ENCODE data around the gene RBM39.
"Not testable (repeated sequence)": the region's sequence is repeated elsewhere in the genome, so short reads cannot be mapped to it uniquely, and the experiment has no call there.

The RBM39 gene

GRCh38 chr20:35723652-35724320 is 18.3 kb downstream of the RBM39 start:
- H3K27ac Mint-ChIP-seq: peak overlapping the region; percentile 43

DNA sequence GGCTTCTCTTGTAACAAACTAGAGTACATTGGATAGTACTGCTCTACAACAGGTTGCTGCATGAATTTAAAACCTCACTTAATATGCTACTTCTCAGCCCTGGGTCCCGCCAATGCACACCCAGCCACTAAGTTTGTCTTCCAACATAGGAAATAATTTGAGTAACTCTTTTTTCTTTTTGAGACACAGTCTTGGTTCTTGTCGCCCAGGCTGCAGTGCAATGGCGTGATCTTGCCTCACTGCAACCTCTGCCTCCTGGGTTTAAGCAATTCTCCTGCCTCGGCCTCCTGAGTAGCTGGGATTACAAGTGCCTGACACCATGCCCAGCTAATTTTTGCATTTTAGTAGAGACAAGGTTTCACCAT is 18.8 kb downstream of the RBM39 start:
- Mint-ChIP-seq H3K36me3 (peaks cover 100% of the 10 kb centered on the region), H3K4me1 (peaks cover 51% of the 10 kb centered on the region), H3K27ac (peak overlapping the region; percentile 43), H3K4me3 (peak overlapping the region; percentile 25)
- not testable (repeated sequence) for DNase-seq (ENCODE audit: low spot score in 2 of 2); ATAC-seq; H3K9me3 Mint-ChIP-seq

More at GRCh38 chr20:35723652-35724320, 18.3 kb downstream of the RBM39 start:
- not testable (repeated sequence) for H3K9me3 Mint-ChIP-seq; H3K4me3 Mint-ChIP-seq; DNase-seq (ENCODE audit: low spot score in 2 of 2); ATAC-seq
- Mint-ChIP-seq H3K4me1 (peaks cover 50% of the 10 kb centered on the region), H3K36me3 (peaks cover 100% of the 10 kb centered on the region)

- peaks cover 56% of the 10 kb centered on the region for H3K4me1 Mint-ChIP-seq
- no peak overlapping the region for H3K4me3 Mint-ChIP-seq
- H3K27ac Mint-ChIP-seq: peak overlapping the region; percentile 56
Observed at GRCh38 chr20:35721621-35722020, 20.4 kb downstream of the RBM39 start.

GRCh38 chr20:35721219-35721618 is 20.8 kb downstream of the RBM39 start:
- ATAC-seq: no peak
- DNase-seq (ENCODE audit: low spot score in 2 of 2): no peak
- Mint-ChIP-seq H3K4me1 (peaks cover 56% of the 10 kb centered on the region), H3K27ac (no peak overlapping the region), H3K9me3 (no peaks in the 10 kb centered on the region), H3K36me3 (peaks cover 100% of the 10 kb centered on the region), H3K4me3 (no peak overlapping the region)

More at GRCh38 chr20:35721621-35722020, 20.4 kb downstream of the RBM39 start:
- no peak for ATAC-seq
- peaks cover 100% of the 10 kb centered on the region for H3K36me3 Mint-ChIP-seq
- H3K9me3 Mint-ChIP-seq: no peaks in the 10 kb centered on the region
- DNase-seq (ENCODE audit: low spot score in 2 of 2): no peak

DNA sequence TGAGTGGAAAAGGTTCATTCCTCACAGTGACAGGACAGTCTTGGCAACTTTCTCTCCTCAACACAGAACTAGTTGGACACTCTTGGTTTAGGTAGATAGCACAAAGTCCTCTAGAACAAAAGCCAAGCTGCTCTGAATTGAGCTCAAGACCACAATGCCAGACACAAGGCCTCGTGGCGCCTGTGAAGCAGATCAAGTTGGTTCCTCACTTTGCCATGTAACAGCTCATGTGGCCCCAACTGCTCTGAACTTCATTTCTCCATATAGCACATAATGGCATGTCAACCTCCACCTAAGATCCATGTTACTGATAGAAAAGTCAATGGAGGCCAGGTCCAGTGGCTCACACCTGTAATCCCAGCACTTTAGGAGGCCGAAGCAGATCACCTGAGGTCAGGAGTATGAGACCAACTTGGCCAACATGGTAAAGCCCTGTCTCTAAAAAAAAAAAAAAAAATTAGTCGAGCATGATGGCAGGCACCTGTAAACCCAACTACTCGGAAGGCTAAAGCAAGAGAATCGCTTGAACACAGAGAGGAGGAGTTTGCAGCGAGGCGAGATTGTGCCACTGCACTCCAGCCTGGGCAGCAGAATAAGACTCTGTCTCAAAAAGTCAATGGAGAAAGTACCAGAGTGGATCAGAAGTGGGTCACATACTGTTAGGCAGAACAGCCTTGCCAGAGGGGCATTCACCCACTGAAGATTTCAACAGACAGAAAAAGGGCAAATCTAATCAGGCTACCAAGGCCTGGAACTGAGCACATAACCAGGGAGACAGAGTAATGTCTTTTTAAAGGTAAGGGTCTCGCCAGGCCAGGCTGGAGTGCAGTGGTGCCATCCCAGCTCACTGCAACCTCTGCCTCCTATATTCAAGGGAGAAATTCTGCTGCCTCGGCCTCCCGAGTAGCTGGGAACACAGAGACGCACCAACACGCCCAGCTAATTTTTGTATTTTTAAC is 21.6 kb downstream of the RBM39 start:
- Mint-ChIP-seq H3K4me1 (peaks cover 54% of the 10 kb centered on the region), H3K27ac (peak overlapping the region; percentile 68), H3K9me3 (no peaks in the 10 kb centered on the region), H3K4me3 (no peak overlapping the region), H3K36me3 (peaks cover 100% of the 10 kb centered on the region)
- no peak for ATAC-seq
- DNase-seq (ENCODE audit: low spot score in 2 of 2): no peak

DNA sequence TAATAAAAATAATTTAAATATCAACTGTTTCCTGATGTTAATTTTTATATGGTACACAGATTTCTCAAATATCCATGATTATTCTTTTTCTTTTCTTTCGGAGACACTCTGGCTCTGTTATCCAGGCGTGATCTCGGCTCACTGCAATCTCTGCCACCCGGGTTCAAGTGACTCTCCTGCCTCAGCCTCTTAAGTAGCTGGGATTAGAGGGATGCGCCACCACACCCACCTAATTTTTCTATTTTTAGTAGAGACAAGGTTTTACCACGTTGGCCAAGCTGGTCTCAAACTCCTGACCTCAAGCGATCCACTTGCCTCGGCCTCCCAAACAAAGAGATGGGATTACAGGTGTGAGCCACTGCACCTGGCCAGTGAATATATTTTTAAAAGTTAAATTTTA is 22.3 kb downstream of the RBM39 start:
- no peak for ATAC-seq

GRCh38 chr20:35718972-35719635 is 23.0 kb downstream of the RBM39 start:
- H3K4me1 Mint-ChIP-seq: peaks cover 48% of the 10 kb centered on the region
- peaks cover 100% of the 10 kb centered on the region for H3K36me3 Mint-ChIP-seq
- no peak for ATAC-seq
- no peak for DNase-seq (ENCODE audit: low spot score in 2 of 2)
- no peak overlapping the region for H3K4me3 Mint-ChIP-seq
- H3K27ac Mint-ChIP-seq: no peak overlapping the region
- no peaks in the 10 kb centered on the region for H3K9me3 Mint-ChIP-seq

More for the DNA sequence above, 22.3 kb downstream of the RBM39 start:
- Mint-ChIP-seq H3K4me3 (no peak overlapping the region), H3K27ac (peak overlapping the region; percentile 68), H3K9me3 (no peaks in the 10 kb centered on the region), H3K4me1 (peaks cover 49% of the 10 kb centered on the region), H3K36me3 (peaks cover 100% of the 10 kb centered on the region)
- no peak for DNase-seq (ENCODE audit: low spot score in 2 of 2)

DNA sequence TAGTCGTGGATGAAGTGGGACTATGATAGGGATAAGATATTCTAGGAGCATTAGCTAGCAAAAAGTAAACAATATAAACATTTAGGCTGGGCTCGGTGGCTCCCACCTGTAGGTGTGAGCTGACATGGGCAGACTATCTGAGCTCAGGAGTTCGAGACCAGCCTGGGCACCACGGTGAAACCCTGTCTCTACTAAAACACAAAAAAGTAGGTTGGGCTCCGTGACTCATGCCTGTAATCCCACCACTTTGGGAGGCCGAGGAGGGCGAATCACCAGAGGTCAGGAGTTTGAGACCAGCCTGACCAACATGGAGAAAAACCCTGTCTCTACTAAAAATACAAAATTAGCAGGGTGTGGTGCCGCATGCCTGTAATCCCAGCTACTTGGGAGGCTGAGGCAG is 23.7 kb downstream of the RBM39 start:
- H3K4me3 Mint-ChIP-seq; H3K9me3 Mint-ChIP-seq; ATAC-seq; DNase-seq (ENCODE audit: low spot score in 2 of 2): not testable (repeated sequence)
- Mint-ChIP-seq H3K4me1 (peaks cover 47% of the 10 kb centered on the region), H3K27ac (peak overlapping the region; percentile 43), H3K36me3 (peaks cover 100% of the 10 kb centered on the region)

GRCh38 chr20:35716330-35716729 is 25.7 kb downstream of the RBM39 start:
- no peak overlapping the region for H3K27ac Mint-ChIP-seq
- H3K4me1 Mint-ChIP-seq: peaks cover 48% of the 10 kb centered on the region
- peaks cover 100% of the 10 kb centered on the region for H3K36me3 Mint-ChIP-seq
- ATAC-seq (no peak), DNase-seq (ENCODE audit: low spot score in 2 of 2) (no peak)
- no peak overlapping the region for H3K4me3 Mint-ChIP-seq
- no peaks in the 10 kb centered on the region for H3K9me3 Mint-ChIP-seq

GRCh38 chr20:35715652-35716051 is 26.4 kb downstream of the RBM39 start:
- Mint-ChIP-seq H3K4me3 (no peak overlapping the region), H3K36me3 (peaks cover 100% of the 10 kb centered on the region), H3K27ac (peak overlapping the region; percentile 76), H3K4me1 (peaks cover 52% of the 10 kb centered on the region), H3K9me3 (no peaks in the 10 kb centered on the region)
- no peak for ATAC-seq
- DNase-seq (ENCODE audit: low spot score in 2 of 2): no peak

- no peak for DNase-seq (ENCODE audit: low spot score in 2 of 2)
- Mint-ChIP-seq H3K4me1 (peaks cover 52% of the 10 kb centered on the region), H3K36me3 (peaks cover 100% of the 10 kb centered on the region), H3K9me3 (no peaks in the 10 kb centered on the region), H3K4me3 (no peak overlapping the region), H3K27ac (peak overlapping the region; percentile 32)
- ATAC-seq: no peak
Observed at GRCh38 chr20:35714127-35714526, 27.9 kb downstream of the RBM39 start.

DNA sequence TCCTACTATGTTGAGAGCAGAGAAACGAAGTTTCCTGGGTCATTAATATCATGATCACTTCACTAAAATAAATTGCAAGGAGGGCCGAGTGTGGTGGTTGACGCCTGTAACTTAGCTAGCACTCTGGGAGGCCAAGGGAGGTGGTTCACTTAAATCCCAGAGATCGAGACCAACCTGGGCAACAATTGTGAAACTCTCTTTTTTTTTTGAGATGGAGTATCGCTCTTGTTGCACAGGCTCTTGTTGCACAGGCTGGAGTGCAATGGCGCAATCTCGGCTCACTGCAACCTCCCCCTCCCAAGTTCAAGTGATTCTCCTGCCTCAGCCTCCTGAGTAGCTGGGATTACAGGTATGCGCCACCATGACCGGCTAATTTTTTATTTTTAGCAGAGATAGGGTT is 28.9 kb downstream of the RBM39 start:
- not testable (repeated sequence) for H3K4me3 Mint-ChIP-seq; ATAC-seq; H3K27ac Mint-ChIP-seq; H3K9me3 Mint-ChIP-seq; DNase-seq (ENCODE audit: low spot score in 2 of 2)
- peaks cover 48% of the 10 kb centered on the region for H3K4me1 Mint-ChIP-seq
- peaks cover 100% of the 10 kb centered on the region for H3K36me3 Mint-ChIP-seq

GRCh38 chr20:35711588-35712209 is 30.4 kb downstream of the RBM39 start:
- Mint-ChIP-seq H3K36me3 (peaks cover 100% of the 10 kb centered on the region), H3K4me1 (peaks cover 45% of the 10 kb centered on the region), H3K27ac (peak overlapping the region; percentile 83), H3K4me3 (peak overlapping the region; percentile 55), H3K9me3 (no peaks in the 10 kb centered on the region)
- ATAC-seq (peak; percentile 89), DNase-seq (ENCODE audit: low spot score in 2 of 2) (peak in 1 of 2 donors; percentile 54)

DNA sequence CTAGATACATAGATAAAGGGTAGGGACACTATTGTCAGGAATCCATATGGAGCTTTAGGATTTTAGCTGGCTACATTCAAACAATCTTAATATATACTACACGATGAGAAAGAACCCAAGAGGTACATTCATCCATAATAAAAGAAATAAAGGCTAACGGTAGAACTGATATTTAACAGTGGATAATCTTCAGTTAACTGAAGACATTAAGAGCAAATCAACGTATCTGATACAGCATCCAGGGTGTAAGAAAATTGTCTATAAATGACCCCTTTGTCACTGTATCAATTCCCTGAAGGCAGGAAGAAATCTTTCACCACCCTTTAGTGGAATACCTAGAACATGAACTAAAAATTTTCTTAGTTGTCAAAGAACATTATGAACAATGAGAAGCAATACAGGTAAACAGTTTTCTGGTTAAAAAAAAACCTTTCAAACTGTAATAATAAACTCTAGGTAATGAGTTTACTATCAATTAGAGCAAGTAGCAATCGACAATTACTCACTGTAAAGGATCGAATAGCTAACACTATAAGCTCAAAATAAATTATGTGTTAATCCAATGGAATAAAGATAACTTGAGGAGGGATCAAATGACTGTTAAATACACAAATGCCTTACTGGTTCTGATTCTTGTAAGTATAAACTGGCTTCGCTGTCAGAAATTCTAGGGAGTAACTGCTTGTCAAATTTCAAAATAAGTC is 31.0 kb downstream of the RBM39 start:
- Mint-ChIP-seq H3K9me3 (no peaks in the 10 kb centered on the region), H3K4me1 (peaks cover 45% of the 10 kb centered on the region), H3K4me3 (peak overlapping the region; percentile 55), H3K36me3 (peaks cover 100% of the 10 kb centered on the region), H3K27ac (peak overlapping the region; percentile 83)
- no peak for ATAC-seq
- DNase-seq (ENCODE audit: low spot score in 2 of 2): no peak
